Mammary epithelial cell (primary cell): ENCODE measurements around the gene DHRS1.

Experiments
- CTCF ChIP-seq, 2 donors: IDR thresholded peaks in 1 of 2; conservative IDR thresholded peaks in 1 of 2; 2 replicates each; pipeline ENCODE4 v1.5.1; 2011 to 2012; ENCODE audit warnings: inconsistent platforms in 2 of 2, low read length in 2 of 2, mild to moderate bottlenecking in 2 of 2, control low read depth in 1 of 2, low read depth in 1 of 2; ENCODE audit not compliant: insufficient read depth in 1 of 2; ENCODE audit errors: extremely low read depth in 1 of 2
- EZH2 ChIP-seq: IDR thresholded peaks from 2 replicates; pipeline ENCODE4 v1.6.1; 2012; ENCODE audit warnings: low read length, inconsistent platforms, borderline replicate concordance

DNA sequence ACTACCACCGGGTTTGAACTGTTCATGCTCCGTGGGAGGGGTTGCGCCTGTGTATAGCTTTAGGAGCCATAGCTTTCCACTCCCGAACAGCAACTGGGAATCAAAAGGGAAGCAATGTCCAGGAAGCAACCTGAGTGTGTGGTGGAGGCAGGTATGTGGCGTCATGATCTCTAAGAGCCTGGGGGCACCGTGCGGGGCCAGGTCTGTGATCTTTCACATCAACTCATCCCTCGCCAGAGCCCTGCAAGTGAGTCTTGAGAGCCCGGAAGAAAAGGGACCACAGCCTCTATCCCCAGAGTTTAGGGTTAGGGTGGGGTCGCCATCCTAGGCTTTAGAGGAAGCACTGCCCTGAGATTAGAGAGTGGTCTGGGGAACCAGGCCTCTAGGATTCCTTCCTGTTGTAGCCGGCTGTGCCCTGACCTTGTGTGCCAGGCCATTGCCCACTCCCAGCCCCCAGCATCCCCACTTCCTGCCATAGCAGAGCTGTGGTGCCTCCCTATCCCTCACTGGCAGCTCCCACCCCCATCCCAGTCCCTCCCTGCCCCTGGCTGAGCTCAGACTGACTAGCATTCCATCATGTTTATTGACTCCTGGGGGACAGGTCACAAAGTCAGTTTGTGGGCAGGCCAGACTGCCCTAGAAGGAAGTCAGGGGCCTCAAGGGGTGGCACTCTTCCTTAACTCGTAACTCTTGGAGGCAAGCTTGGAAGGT lies 36.0 kb upstream of the DHRS1 start:
- TF ChIP-seq CTCF (conservative IDR thresholded peaks at IDR 0.05 in 1 of 2, IDR thresholded peaks at IDR 0.05 in 1 of 2; ENCODE audit: extremely low read depth in 1 of 2, insufficient read depth in 1 of 2, low read depth in 1 of 2, low read length in 2 of 2) (no peak), EZH2 (no peak)
